MCF 10A (cell line): ENCODE data around the gene GPC3. TPM values are rescaled to one million over a fixed set of nuclear protein-coding genes. Genes with fewer than 3 reads are reported as not detected.

Experiments used
- BruUV-seq: library from RNA; stranded (reverse); fragments of 400-500 nt; replicated peaks from 2 replicates; lab custom pipeline; 2021; lab: Mats Ljungman, UMichigan
- CTCF ChIA-PET: fragments of 300-600 bp; sonication (Branson Sonifier 250); formaldehyde crosslinking; extraction: SDS; loops from one replicate; lab custom pipeline; 2021; ENCODE audit warnings: antibody characterized with exemption, inconsistent platforms; lab: Yijun Ruan, JAX
- POLR2A ChIA-PET: fragments of 300-600, 350-650 bp; sonication (Branson Sonifier 250); formaldehyde crosslinking; extraction: SDS; loops from one replicate; lab custom pipeline; 2020; ENCODE audit warnings: antibody characterized with exemption, inconsistent platforms; lab: Yijun Ruan, JAX
- DNase-seq: peaks from one replicate; pipeline ENCODE4 v3.0.0-alpha.2; 2018; ENCODE audit not compliant: unreplicated experiment
- H3K27ac Mint-ChIP-seq: one replicate; pipeline ENCODE4 v1.8.0; 2022; ENCODE audit warnings: mild to moderate bottlenecking, low read depth, mixed read lengths; ENCODE audit not compliant: unreplicated experiment
- H3K27me3 Mint-ChIP-seq: one replicate; pipeline ENCODE4 v1.8.0; 2022; ENCODE audit warnings: mixed read lengths; ENCODE audit not compliant: insufficient read depth, unreplicated experiment
- H3K36me3 Mint-ChIP-seq: one replicate; pipeline ENCODE4 v1.8.0; 2022; ENCODE audit warnings: mild to moderate bottlenecking, moderate library complexity, mixed read lengths; ENCODE audit not compliant: insufficient read depth, unreplicated experiment
- H3K4me1 Mint-ChIP-seq: one replicate; pipeline ENCODE4 v1.8.0; 2022; ENCODE audit warnings: mixed read lengths; ENCODE audit not compliant: insufficient read depth, unreplicated experiment
- H3K4me3 Mint-ChIP-seq: one replicate; pipeline ENCODE4 v1.8.0; 2022; ENCODE audit warnings: mild to moderate bottlenecking, moderate library complexity, mixed read lengths; ENCODE audit not compliant: unreplicated experiment
- H3K9me3 Mint-ChIP-seq: one replicate; pipeline ENCODE4 v1.8.0; 2022; ENCODE audit warnings: mixed read lengths; ENCODE audit not compliant: unreplicated experiment
- CTCF ChIP-seq: fragments of 200-600 bp; IDR thresholded peaks from one replicate; pipeline ENCODE4 v1.8.0; 2022; ENCODE audit warnings: antibody characterized with exemption, mild to moderate bottlenecking; ENCODE audit not compliant: unreplicated experiment
- intact Hi-C: fragments of 100-400 bp; cut with micrococcal nuclease; formaldehyde crosslinking; loops from 2 replicates; pipeline ENCODE4 v1.14.1; 2022
- total RNA-seq: library from RNA; stranded (reverse); gene quantifications from 2 replicates; pipeline ENCODE4 v1.2.3, GENCODE V29; 2022

GPC3 gene
- total RNA-seq, 1 experiment from 2014 or later: 0.37 TPM

- DNase-seq: no peak
- POLR2A ChIA-PET: interaction anchor here (0.6 kb wide), 1 partner anchor 41 kb away, joined by 5 read pairs; no protein-coding TSS in a partner anchor
- Mint-ChIP-seq H3K27me3 (peaks cover 44% of the 10 kb centered on the region), H3K9me3 (no peaks in the 10 kb centered on the region), H3K4me1 (no peaks in the 10 kb centered on the region), H3K27ac (no peak overlapping the region), H3K36me3 (no peaks in the 10 kb centered on the region), H3K4me3 (no peak overlapping the region)
- TF ChIP-seq CTCF: no peak
- CTCF ChIA-PET: no interaction called here
- intact Hi-C loops: no loop called here
- no TSS peak for BruUV-seq
Observed at GRCh38 chrX:133538148-133538547, 447.2 kb downstream of the GPC3 start.

GRCh38 chrX:133537142-133537541 is 448.3 kb downstream of the GPC3 start:
- CTCF ChIA-PET: interaction anchor here (0.6 to 1.0 kb wide), 3 partner anchors 43 to 594 kb away, joined by 3 to 4 read pairs (median 3); no protein-coding TSS in a partner anchor
- no peak for DNase-seq
- no peak overlapping the region for H3K27ac Mint-ChIP-seq
- H3K27me3 Mint-ChIP-seq: peaks cover 50% of the 10 kb centered on the region
- intact Hi-C loops: no loop called here
- H3K4me1 Mint-ChIP-seq: no peaks in the 10 kb centered on the region
- no peak for TF ChIP-seq CTCF
- POLR2A ChIA-PET: no interaction called here
- BruUV-seq: no TSS peak
- no peaks in the 10 kb centered on the region for H3K9me3 Mint-ChIP-seq
- no peak overlapping the region for H3K4me3 Mint-ChIP-seq
- no peaks in the 10 kb centered on the region for H3K36me3 Mint-ChIP-seq

GRCh38 chrX:133535066-133535465 is 450.3 kb downstream of the GPC3 start:
- intact Hi-C loops: no loop called here
- ChIA-PET POLR2A (no interaction called here), CTCF (interaction anchor here (0.6 kb wide), 2 partner anchors 258 to 453 kb away, joined by 3 read pairs; no protein-coding TSS in a partner anchor)
- TF ChIP-seq CTCF: no peak
- no peak for DNase-seq
- Mint-ChIP-seq H3K9me3 (no peaks in the 10 kb centered on the region), H3K36me3 (no peaks in the 10 kb centered on the region), H3K4me1 (no peaks in the 10 kb centered on the region), H3K4me3 (no peak overlapping the region), H3K27me3 (peaks cover 50% of the 10 kb centered on the region), H3K27ac (no peak overlapping the region)
- no TSS peak for BruUV-seq

GRCh38 chrX:133534172-133534571 is 451.2 kb downstream of the GPC3 start:
- no peaks in the 10 kb centered on the region for H3K4me1 Mint-ChIP-seq
- ChIA-PET CTCF (interaction anchor here (0.6 kb wide), 1 partner anchor 452 kb away, joined by 3 read pairs; no protein-coding TSS in a partner anchor), POLR2A (no interaction called here)
- intact Hi-C loops: no loop called here
- H3K27me3 Mint-ChIP-seq: peaks cover 50% of the 10 kb centered on the region
- no peak for TF ChIP-seq CTCF
- H3K4me3 Mint-ChIP-seq: no peak overlapping the region
- no TSS peak for BruUV-seq
- no peaks in the 10 kb centered on the region for H3K36me3 Mint-ChIP-seq
- H3K9me3 Mint-ChIP-seq: no peaks in the 10 kb centered on the region
- H3K27ac Mint-ChIP-seq: no peak overlapping the region
- DNase-seq: no peak
